IPS DF 6.9 (cell line): ENCODE results near the gene GPC1.

ENCODE experiments used
- DNase-seq: peaks from one replicate; pipeline ENCODE4 v3.0.0-alpha.2; 2013; ENCODE audit warnings: low read depth, low spot score
- H3K27ac ChIP-seq: one replicate; pipeline ENCODE4 v1.5.1; 2013; ENCODE audit warnings: low read length, control low read depth
- H3K27me3 ChIP-seq: 2 replicates; pipeline ENCODE4 v1.6.1; 2013; ENCODE audit warnings: mild to moderate bottlenecking, low read length; ENCODE audit not compliant: control insufficient read depth, insufficient read depth
- H3K36me3 ChIP-seq: 2 replicates; pipeline ENCODE4 v1.6.1; 2013; ENCODE audit warnings: low read length; ENCODE audit not compliant: control insufficient read depth, insufficient read depth
- H3K4me1 ChIP-seq: 2 replicates; pipeline ENCODE4 v1.6.1; 2013; ENCODE audit warnings: low read length; ENCODE audit not compliant: control insufficient read depth, insufficient read depth
- H3K4me3 ChIP-seq: 2 replicates; pipeline ENCODE4 v1.5.1; 2013; ENCODE audit warnings: mild to moderate bottlenecking, low read length
- H3K9me3 ChIP-seq: 2 replicates; pipeline ENCODE4 v1.6.1; 2013; ENCODE audit warnings: low read length, inconsistent platforms; ENCODE audit not compliant: control insufficient read depth, insufficient read depth
- WGBS: extraction: QIAGEN DNeasy Blood & Tissue Kit; methylation state at CpG from one replicate; pipeline ENCODE4 v1.1.7; 2013; ENCODE audit warnings: mixed read lengths, missing lambda C conversion rate; ENCODE audit not compliant: insufficient read length, insufficient coverage; 5-methylcytosine and 5-hydroxymethylcytosine counted together

Gene GPC1

GRCh38 chr2:240404174-240404852 lies 31.1 kb upstream of the GPC1 start:
- Histone ChIP-seq H3K36me3 (no peaks in the 10 kb centered on the region), H3K4me3 (no peak overlapping the region), H3K27ac (no peak overlapping the region), H3K27me3 (no peaks in the 10 kb centered on the region), H3K9me3 (no peaks in the 10 kb centered on the region), H3K4me1 (no peaks in the 10 kb centered on the region)
- DNase-seq, result no peak
- no CpG with 5 or more reads among the region's 18 CpGs for WGBS

DNA sequence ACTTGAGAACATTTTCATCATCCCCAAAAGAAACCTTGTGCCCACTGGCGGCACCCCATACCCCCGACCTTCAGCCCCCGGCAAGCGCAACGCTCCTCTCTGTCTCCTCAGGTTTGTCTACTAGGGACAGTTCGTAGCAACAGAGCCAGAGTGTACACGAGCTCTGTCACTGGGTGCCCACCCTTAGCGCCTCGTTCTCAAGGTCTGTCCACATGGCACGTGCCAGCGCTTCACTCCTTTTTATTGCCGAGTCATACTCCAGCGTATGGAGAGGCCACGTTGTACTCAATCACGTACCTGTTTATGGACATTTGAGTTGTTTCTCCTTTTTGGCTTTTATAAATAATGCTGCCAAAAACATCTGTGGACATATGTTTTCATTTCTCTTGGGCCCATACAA lies 30.3 kb upstream of the GPC1 start:
- no peak for DNase-seq
- Histone ChIP-seq H3K27me3 (no peaks in the 10 kb centered on the region), H3K9me3 (no peaks in the 10 kb centered on the region), H3K36me3 (no peaks in the 10 kb centered on the region), H3K27ac (no peak overlapping the region), H3K4me3 (no peak overlapping the region), H3K4me1 (no peaks in the 10 kb centered on the region)
- no CpG with 5 or more reads among the region's 15 CpGs for WGBS

GRCh38 chr2:240405684-240406313 lies 29.7 kb upstream of the GPC1 start:
- Histone ChIP-seq H3K9me3 (no peaks in the 10 kb centered on the region), H3K27me3 (no peaks in the 10 kb centered on the region), H3K4me1 (no peaks in the 10 kb centered on the region), H3K36me3 (no peaks in the 10 kb centered on the region), H3K27ac (no peak overlapping the region), H3K4me3 (no peak overlapping the region)
- no CpG with 5 or more reads among the region's 9 CpGs for WGBS
- DNase-seq, result no peak

GRCh38 chr2:240407090-240407489 lies 28.4 kb upstream of the GPC1 start:
- DNase-seq, result no peak
- Histone ChIP-seq H3K4me3 (no peak overlapping the region), H3K9me3 (no peaks in the 10 kb centered on the region), H3K4me1 (no peaks in the 10 kb centered on the region; the same call in 1 of the 2 replicates), H3K27ac (no peak overlapping the region), H3K27me3 (no peaks in the 10 kb centered on the region), H3K36me3 (no peaks in the 10 kb centered on the region)
- WGBS, result no CpG with 5 or more reads among the region's 9 CpGs

DNA sequence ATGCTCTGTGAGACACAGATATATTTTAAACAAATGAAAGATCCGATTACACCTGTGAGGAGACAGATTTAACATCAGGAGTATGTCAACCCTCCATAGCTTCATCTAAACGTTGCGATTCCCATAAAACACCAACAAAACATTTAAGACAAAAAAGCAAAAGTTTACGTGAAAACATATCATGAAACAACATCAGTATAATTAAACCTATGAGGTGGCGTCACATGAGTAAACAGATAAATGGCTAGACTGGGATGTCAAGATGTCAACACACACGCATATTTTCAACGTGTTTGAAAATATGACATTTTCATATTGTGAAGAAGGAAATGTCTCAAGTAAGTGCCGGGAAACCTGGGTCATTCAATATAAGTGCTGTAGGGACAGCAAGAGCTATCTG lies 25.5 kb upstream of the GPC1 start:
- no peaks in the 10 kb centered on the region for H3K36me3 ChIP-seq
- no peak overlapping the region for H3K27ac ChIP-seq
- H3K4me1 ChIP-seq, result no peaks in the 10 kb centered on the region; the same call in 1 of the 2 replicates
- no peak for DNase-seq
- H3K4me3 ChIP-seq, result no peak overlapping the region
- H3K9me3 ChIP-seq, result no peaks in the 10 kb centered on the region
- WGBS, result 100% methylated on average over 1 of the region's 8 CpGs
- H3K27me3 ChIP-seq, result no peaks in the 10 kb centered on the region

DNA sequence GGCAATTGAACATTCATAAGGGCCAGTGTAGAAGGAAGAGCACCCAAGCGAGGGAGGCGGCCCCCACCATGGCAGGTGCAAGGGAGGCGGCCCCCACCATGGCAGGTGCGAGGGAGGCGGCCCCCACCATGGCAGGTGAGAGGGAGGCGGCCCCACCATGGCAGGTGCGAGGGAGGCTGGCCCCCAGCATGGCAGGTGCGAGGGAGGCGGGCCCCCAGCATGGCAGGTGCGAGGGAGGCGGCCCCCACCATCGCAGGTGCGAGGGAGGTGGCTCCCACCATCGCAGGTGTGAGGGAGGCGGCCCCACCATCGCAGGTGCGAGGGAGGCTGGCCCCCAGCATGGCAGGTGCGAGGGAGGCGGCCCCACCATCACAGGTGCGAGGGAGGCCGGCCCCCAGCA lies 24.7 kb upstream of the GPC1 start:
- no peak for DNase-seq
- H3K36me3 ChIP-seq, result no peaks in the 10 kb centered on the region
- H3K4me1 ChIP-seq, result no peaks in the 10 kb centered on the region; the same call in 1 of the 2 replicates
- no peak overlapping the region for H3K27ac ChIP-seq
- H3K27me3 ChIP-seq, result no peaks in the 10 kb centered on the region
- no CpG with 5 or more reads among the region's 21 CpGs for WGBS
- no peaks in the 10 kb centered on the region for H3K9me3 ChIP-seq
- H3K4me3 ChIP-seq, result no peak overlapping the region

GRCh38 chr2:240411261-240412160 lies 24.0 kb upstream of the GPC1 start:
- H3K4me1 ChIP-seq, result no peaks in the 10 kb centered on the region; the same call in 1 of the 2 replicates
- H3K36me3 ChIP-seq, result no peaks in the 10 kb centered on the region
- WGBS, result no CpG with 5 or more reads among the region's 28 CpGs
- no peak for DNase-seq
- H3K4me3 ChIP-seq, result no peak overlapping the region
- H3K27me3 ChIP-seq, result no peaks in the 10 kb centered on the region
- H3K9me3 ChIP-seq, result no peaks in the 10 kb centered on the region
- H3K27ac ChIP-seq, result no peak overlapping the region

- H3K4me1 ChIP-seq, result no peaks in the 10 kb centered on the region; the same call in 1 of the 2 replicates
- no peaks in the 10 kb centered on the region for H3K27me3 ChIP-seq
- DNase-seq, result no peak
- H3K27ac ChIP-seq, result no peak overlapping the region
- H3K9me3 ChIP-seq, result no peaks in the 10 kb centered on the region
- no peaks in the 10 kb centered on the region for H3K36me3 ChIP-seq
- H3K4me3 ChIP-seq, result no peak overlapping the region
- no CpG with 5 or more reads among the region's 15 CpGs for WGBS
These were observed 23.1 kb upstream of the GPC1 start for GRCh38 chr2:240412211-240412861.

- Histone ChIP-seq H3K27me3 (no peaks in the 10 kb centered on the region), H3K9me3 (no peaks in the 10 kb centered on the region), H3K27ac (no peak overlapping the region), H3K4me3 (no peak overlapping the region), H3K4me1 (no peaks in the 10 kb centered on the region; the same call in 1 of the 2 replicates), H3K36me3 (no peaks in the 10 kb centered on the region)
- no CpG with 5 or more reads among the region's 26 CpGs for WGBS
- no peak for DNase-seq
These were observed 22.3 kb upstream of the GPC1 start for GRCh38 chr2:240412975-240413812.
